ENCODE results near the gene PLCB1. TPM values are rescaled to one million over a fixed set of nuclear protein-coding genes. Genes with fewer than 3 reads are reported as not detected.
"Not testable (repeated sequence)": the region's sequence is repeated elsewhere in the genome, so short reads cannot be mapped to it uniquely, and the experiment has no call there.

The PLCB1 gene
- total RNA-seq, 1 experiment from 2014 or later, result 4.4 TPM

GRCh38 chr20:8344106-8344505, 212.0 kb downstream of the PLCB1 start:
- H3K4me1 ChIP-seq (ENCODE audit: insufficient read depth, low read length), result no peaks in the 10 kb centered on the region
- H3K4me2 ChIP-seq (ENCODE audit: low read length), result no peak overlapping the region
- H3K79me2 ChIP-seq (ENCODE audit: low read length), result no peaks in the 10 kb centered on the region
- no peak overlapping the region for H3K4me3 ChIP-seq (ENCODE audit: low read length)
- BruUV-seq (replicated peaks), result no TSS peak
- CTCF ChIA-PET, result no interaction called here
- H4K20me1 ChIP-seq (ENCODE audit: low read length), result no peaks in the 10 kb centered on the region
- intact Hi-C loops (cut with micrococcal nuclease), result no loop called here
- TF ChIP-seq, protein P1, sequence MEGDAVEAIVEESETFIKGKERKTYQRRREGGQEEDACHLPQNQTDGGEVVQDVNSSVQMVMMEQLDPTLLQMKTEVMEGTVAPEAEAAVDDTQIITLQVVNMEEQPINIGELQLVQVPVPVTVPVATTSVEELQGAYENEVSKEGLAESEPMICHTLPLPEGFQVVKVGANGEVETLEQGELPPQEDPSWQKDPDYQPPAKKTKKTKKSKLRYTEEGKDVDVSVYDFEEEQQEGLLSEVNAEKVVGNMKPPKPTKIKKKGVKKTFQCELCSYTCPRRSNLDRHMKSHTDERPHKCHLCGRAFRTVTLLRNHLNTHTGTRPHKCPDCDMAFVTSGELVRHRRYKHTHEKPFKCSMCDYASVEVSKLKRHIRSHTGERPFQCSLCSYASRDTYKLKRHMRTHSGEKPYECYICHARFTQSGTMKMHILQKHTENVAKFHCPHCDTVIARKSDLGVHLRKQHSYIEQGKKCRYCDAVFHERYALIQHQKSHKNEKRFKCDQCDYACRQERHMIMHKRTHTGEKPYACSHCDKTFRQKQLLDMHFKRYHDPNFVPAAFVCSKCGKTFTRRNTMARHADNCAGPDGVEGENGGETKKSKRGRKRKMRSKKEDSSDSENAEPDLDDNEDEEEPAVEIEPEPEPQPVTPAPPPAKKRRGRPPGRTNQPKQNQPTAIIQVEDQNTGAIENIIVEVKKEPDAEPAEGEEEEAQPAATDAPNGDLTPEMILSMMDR (conservative IDR thresholded peaks at IDR 0.05; ENCODE audit: low read depth, low read length), result no peak
- no peak for TF ChIP-seq EZH2phosphoT487 (IDR thresholded peaks at IDR 0.05; ENCODE audit: borderline replicate concordance, low read length)
- H3K36me3 ChIP-seq (ENCODE audit: low read depth, low read length), result no peaks in the 10 kb centered on the region
- H3K9ac ChIP-seq (ENCODE audit: low read length), result no peak overlapping the region
- H3F3A ChIP-seq (ENCODE audit: low read length, unreplicated experiment), result no peaks in the 10 kb centered on the region
- DNase-seq, result no peak
- ATAC-seq, result no peak
- no peak overlapping the region for H3K27ac ChIP-seq (ENCODE audit: low read length)
- no peaks in the 10 kb centered on the region for H3K9me3 ChIP-seq (ENCODE audit: low read length)
- H2AFZ ChIP-seq (ENCODE audit: low read length), result no peak overlapping the region
- no peaks in the 10 kb centered on the region for H3K9me2 ChIP-seq (replicated peaks; ENCODE audit: low read length)
- POLR2A ChIA-PET (ENCODE audit: unreplicated experiment), result no interaction called here
- peaks cover 16% of the 10 kb centered on the region for H3K27me3 ChIP-seq (ENCODE audit: low read length)

GRCh38 chr20:8344631-8345030, 212.6 kb downstream of the PLCB1 start:
- TF ChIP-seq EZH2phosphoT487 (IDR thresholded peaks at IDR 0.05; ENCODE audit: borderline replicate concordance, low read length) (no peak), EZH2 (IDR thresholded peaks at IDR 0.05; ENCODE audit: low read length, unreplicated experiment) (no peak)
- TF ChIP-seq, protein P1 (conservative IDR thresholded peaks at IDR 0.05; ENCODE audit: low read depth, low read length), result no peak
- no peak for DNase-seq
- Histone ChIP-seq H3K27ac (ENCODE audit: low read length) (no peak overlapping the region), H3K9ac (ENCODE audit: low read length) (no peak overlapping the region), H3K4me1 (ENCODE audit: insufficient read depth, low read length) (no peaks in the 10 kb centered on the region), H3F3A (ENCODE audit: low read length, unreplicated experiment) (no peaks in the 10 kb centered on the region), H4K20me1 (ENCODE audit: low read length) (no peaks in the 10 kb centered on the region), H3K36me3 (ENCODE audit: low read depth, low read length) (no peaks in the 10 kb centered on the region), H3K27me3 (ENCODE audit: low read length) (peaks cover 11% of the 10 kb centered on the region; the same call in 1 of the 2 replicates), H3K4me2 (ENCODE audit: low read length) (no peak overlapping the region), H3K4me3 (ENCODE audit: low read length) (no peak overlapping the region), H3K9me3 (ENCODE audit: low read length) (no peaks in the 10 kb centered on the region), H2AFZ (ENCODE audit: low read length) (no peak overlapping the region), H3K9me2 (replicated peaks; ENCODE audit: low read length) (no peaks in the 10 kb centered on the region), H3K79me2 (ENCODE audit: low read length) (no peaks in the 10 kb centered on the region)
- BruUV-seq (replicated peaks), result no TSS peak
- POLR2A ChIA-PET (ENCODE audit: unreplicated experiment), result no interaction called here
- no peak for ATAC-seq
- CTCF ChIA-PET, result no interaction called here
- intact Hi-C loops (cut with micrococcal nuclease), result no loop called here

DNA sequence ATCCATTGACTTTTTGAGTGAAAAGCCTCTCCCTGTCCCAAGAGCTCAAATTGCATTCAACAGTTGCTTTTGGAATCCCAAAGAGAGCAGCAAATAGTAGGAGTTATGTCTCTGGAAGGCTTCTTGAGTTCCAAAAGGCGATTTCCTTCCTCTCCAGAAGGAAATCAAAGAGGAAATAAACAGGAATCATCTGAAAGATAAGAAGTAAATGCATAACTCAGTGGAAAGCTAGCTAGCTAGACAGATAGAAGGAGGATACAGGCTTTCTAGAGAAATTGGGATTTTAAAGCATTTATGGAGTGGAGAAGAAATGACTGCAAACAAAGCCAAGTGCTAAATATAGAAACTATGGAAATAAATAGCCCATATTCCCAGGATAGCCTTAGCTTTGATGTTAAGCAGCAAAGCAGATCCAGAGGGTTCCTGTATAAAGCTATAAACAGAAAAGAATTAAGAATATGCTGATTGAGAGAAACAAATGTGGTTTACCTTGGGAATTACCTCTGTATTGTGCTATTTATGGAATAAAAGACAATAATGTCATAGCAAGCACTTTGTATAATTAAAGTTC, 214.7 kb downstream of the PLCB1 start:
- intact Hi-C loops (cut with micrococcal nuclease), result no loop called here
- no peaks in the 10 kb centered on the region for H4K20me1 ChIP-seq (ENCODE audit: low read length)
- no peaks in the 10 kb centered on the region for H3K79me2 ChIP-seq (ENCODE audit: low read length)
- DNase-seq (no peak), ATAC-seq (no peak)
- POLR2A ChIA-PET (ENCODE audit: unreplicated experiment), result no interaction called here
- no peak overlapping the region for H3K4me2 ChIP-seq (ENCODE audit: low read length)
- no peaks in the 10 kb centered on the region for H3K4me1 ChIP-seq (ENCODE audit: insufficient read depth, low read length)
- no peak overlapping the region for H3K27ac ChIP-seq (ENCODE audit: low read length)
- H2AFZ ChIP-seq (ENCODE audit: low read length), result no peak overlapping the region
- H3K9me3 ChIP-seq (ENCODE audit: low read length), result no peaks in the 10 kb centered on the region
- H3F3A ChIP-seq (ENCODE audit: low read length, unreplicated experiment), result no peaks in the 10 kb centered on the region
- H3K4me3 ChIP-seq (ENCODE audit: low read length), result no peak overlapping the region
- TF ChIP-seq, protein P1 (conservative IDR thresholded peaks at IDR 0.05; ENCODE audit: low read depth, low read length), result no peak
- TF ChIP-seq EZH2 (IDR thresholded peaks at IDR 0.05; ENCODE audit: low read length, unreplicated experiment) (no peak), EZH2phosphoT487 (IDR thresholded peaks at IDR 0.05; ENCODE audit: borderline replicate concordance, low read length) (no peak)
- no peak overlapping the region for H3K9ac ChIP-seq (ENCODE audit: low read length)
- no TSS peak for BruUV-seq (replicated peaks)
- peaks cover 10% of the 10 kb centered on the region; the same call in 1 of the 2 replicates for H3K27me3 ChIP-seq (ENCODE audit: low read length)
- H3K36me3 ChIP-seq (ENCODE audit: low read depth, low read length), result no peaks in the 10 kb centered on the region
- H3K9me2 ChIP-seq (replicated peaks; ENCODE audit: low read length), result no peaks in the 10 kb centered on the region
- CTCF ChIA-PET, result no interaction called here

DNA sequence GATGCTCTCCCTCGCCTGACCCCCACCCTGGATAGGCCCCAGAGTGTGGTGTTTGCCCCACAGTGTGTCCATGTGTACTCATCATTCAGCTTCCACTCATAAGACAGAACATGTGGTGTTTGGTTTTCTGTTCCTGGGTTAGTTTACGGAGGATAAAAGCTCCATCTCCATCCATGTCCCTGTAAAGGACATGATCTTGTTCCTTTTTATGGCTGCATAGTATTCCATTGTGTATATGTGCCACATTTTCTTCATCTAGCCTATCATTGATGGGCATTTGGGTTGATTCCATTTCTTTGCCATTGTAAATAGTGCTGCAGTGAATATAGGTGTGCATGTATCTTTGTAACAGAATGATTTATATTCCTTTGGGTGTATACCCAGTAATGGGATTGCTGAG, 218.2 kb downstream of the PLCB1 start:
- H3F3A ChIP-seq (ENCODE audit: low read length, unreplicated experiment); H4K20me1 ChIP-seq (ENCODE audit: low read length); ATAC-seq; POLR2A ChIA-PET (ENCODE audit: unreplicated experiment); H3K4me3 ChIP-seq (ENCODE audit: low read length); H3K27ac ChIP-seq (ENCODE audit: low read length); H3K4me1 ChIP-seq (ENCODE audit: insufficient read depth, low read length); DNase-seq; H3K9me2 ChIP-seq (replicated peaks; ENCODE audit: low read length); BruUV-seq (replicated peaks); H3K9me3 ChIP-seq (ENCODE audit: low read length); H3K9ac ChIP-seq (ENCODE audit: low read length); H3K36me3 ChIP-seq (ENCODE audit: low read depth, low read length); H3K27me3 ChIP-seq (ENCODE audit: low read length); H2AFZ ChIP-seq (ENCODE audit: low read length); H3K79me2 ChIP-seq (ENCODE audit: low read length); intact Hi-C loops (cut with micrococcal nuclease); H3K4me2 ChIP-seq (ENCODE audit: low read length): not testable (repeated sequence)
- CTCF ChIA-PET, result interaction anchor here (0.6 kb wide), 1 partner anchor 40 kb away, joined by 4 read pairs; no protein-coding TSS in a partner anchor

Measured in PC-3 (cell line).